HG03442 (cell line): Measurements from ENCODE around the gene RPL13A.

ENCODE experiments used
- ATAC-seq: cut with Tn5 transposase; IDR thresholded peaks from one replicate; pipeline ENCODE4 v1.9.1; 2021; ENCODE audit warnings: mild to moderate bottlenecking, moderate library complexity; ENCODE audit not compliant: unreplicated experiment

RPL13A gene

DNA sequence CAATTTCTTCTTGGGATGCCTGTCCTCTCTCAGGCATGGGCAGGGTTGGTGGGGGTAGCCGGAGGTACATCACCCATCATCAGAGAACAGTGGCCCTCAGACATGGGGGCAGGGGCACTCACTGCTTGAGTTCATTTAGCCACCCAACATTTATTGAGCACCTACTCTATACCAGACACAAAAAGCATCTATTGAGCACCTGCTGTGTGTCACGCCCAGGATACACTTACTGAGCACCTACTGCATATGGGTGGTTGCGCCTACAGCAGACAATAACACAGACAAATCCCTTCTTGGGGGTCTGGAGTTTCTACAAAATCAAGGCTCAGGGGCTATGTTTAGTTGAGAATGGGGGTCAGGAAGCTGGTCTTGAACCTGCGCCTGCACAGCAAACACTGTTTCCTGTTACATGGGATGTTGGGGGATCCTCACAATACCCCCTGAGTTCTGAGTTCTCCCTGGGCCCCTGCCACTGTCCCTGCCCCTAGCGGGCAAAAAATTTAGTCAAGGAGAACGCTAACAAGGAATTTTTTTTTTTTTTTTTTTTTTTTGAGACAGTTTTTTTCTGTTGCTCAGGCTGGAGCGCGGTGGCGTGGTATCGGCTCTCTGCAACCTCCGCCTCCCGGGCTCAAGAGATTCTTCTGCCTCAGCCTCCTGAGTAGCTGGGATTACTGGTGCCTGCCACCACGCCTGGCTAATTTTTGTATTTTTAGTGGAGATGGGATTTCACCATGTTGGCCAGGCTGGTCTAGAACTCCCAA is 52.0 kb downstream of the RPL13A start:
- ATAC-seq = no peak
